PC-3 (cell line): ENCODE measurements around the gene SLC6A6. TPM values are rescaled to one million over a fixed set of nuclear protein-coding genes. Genes with fewer than 3 reads are reported as not detected.
A peak's percentile ranks its signal among the peaks of the same experiment; 100 is the strongest.

ENCODE experiments used
- ATAC-seq: fragments of 200-7000 bp; cut with Tn5 transposase; 2 replicates; pipeline ENCODE4 v1.9.1; 2020; ENCODE audit warnings: mild to moderate bottlenecking, moderate library complexity
- BruUV-seq: library from RNA; stranded (reverse); fragments of 400-500 nt; replicated peaks from 2 replicates; lab custom pipeline; 2021; lab: Mats Ljungman, UMichigan
- CTCF ChIA-PET: fragments of 300-600 bp; sonication (Branson Sonifier 250); formaldehyde crosslinking; loops from one replicate; lab custom pipeline; 2022; ENCODE audit warnings: antibody characterized with exemption; lab: Charles Lee
- POLR2A ChIA-PET: fragments of 300-600 bp; sonication (Branson Sonifier 250); formaldehyde crosslinking; loops from one replicate; lab custom pipeline; 2022; ENCODE audit warnings: antibody characterized with exemption; ENCODE audit not compliant: unreplicated experiment; lab: Charles Lee
- DNase-seq: peaks from one replicate; pipeline ENCODE4 v3.0.0-alpha.2; 2015
- H2AFZ ChIP-seq: fragments of 300-600 bp; sonication (generic); 2 replicates; pipeline ENCODE4 v1.6.0; 2016; ENCODE audit warnings: antibody characterized with exemption, low read length
- H3F3A ChIP-seq: fragments of 300-600 bp; sonication (generic); one replicate; pipeline ENCODE4 v1.6.0; 2017; ENCODE audit warnings: antibody characterized with exemption, low read length, control low read depth, mild to moderate bottlenecking; ENCODE audit not compliant: unreplicated experiment
- H3K27ac ChIP-seq: fragments of 300-600 bp; sonication (generic); 2 replicates; pipeline ENCODE4 v1.5.1; 2016; ENCODE audit warnings: mild to moderate bottlenecking, low read length
- H3K27me3 ChIP-seq: fragments of 300-600 bp; sonication (generic); 2 replicates; pipeline ENCODE4 v1.6.1; 2016; ENCODE audit warnings: low read length, mixed read lengths
- H3K36me3 ChIP-seq: fragments of 300-600 bp; sonication (generic); 2 replicates; pipeline ENCODE4 v1.6.1; 2016; ENCODE audit warnings: low read depth, mixed run types, low read length, mixed read lengths
- H3K4me1 ChIP-seq: fragments of 300-600 bp; sonication (generic); 2 replicates; pipeline ENCODE4 v1.5.1; 2016; ENCODE audit warnings: low read length; ENCODE audit not compliant: insufficient read depth
- H3K4me2 ChIP-seq: fragments of 300-600 bp; sonication (generic); 2 replicates; pipeline ENCODE4 v1.6.0; 2016; ENCODE audit warnings: low read length
- H3K4me3 ChIP-seq: fragments of 300-600 bp; sonication (generic); 2 replicates; pipeline ENCODE4 v1.5.1; 2016; ENCODE audit warnings: mild to moderate bottlenecking, low read length, mixed read lengths
- H3K79me2 ChIP-seq: fragments of 300-600 bp; sonication (generic); 2 replicates; pipeline ENCODE4 v1.6.1; 2017; ENCODE audit warnings: low read length, mixed read lengths
- H3K9ac ChIP-seq: fragments of 300-600 bp; sonication (generic); 2 replicates; pipeline ENCODE4 v1.6.0; 2016; ENCODE audit warnings: mild to moderate bottlenecking, low read length
- H3K9me2 ChIP-seq: fragments of 300-600 bp; sonication (generic); replicated peaks from 2 replicates; pipeline ENCODE4 v1.6.1; 2016; ENCODE audit warnings: mixed run types, low read length, mixed read lengths
- H3K9me3 ChIP-seq: fragments of 300-600 bp; sonication (generic); 2 replicates; pipeline ENCODE4 v1.6.1; 2016; ENCODE audit warnings: low read length, mixed read lengths
- H4K20me1 ChIP-seq: fragments of 300-600 bp; sonication (generic); 2 replicates; pipeline ENCODE4 v1.6.1; 2016; ENCODE audit warnings: low read length, mixed read lengths
- CTCF ChIP-seq: fragments of 300-600 bp; sonication (generic); conservative IDR thresholded peaks from 2 replicates; pipeline ENCODE4 v1.5.1; 2017; ENCODE audit warnings: antibody characterized with exemption, low read depth, mild to moderate bottlenecking, low read length
- EZH2 ChIP-seq: fragments of 300-600 bp; sonication (generic); IDR thresholded peaks from one replicate; pipeline ENCODE4 v1.6.1; 2017; ENCODE audit warnings: antibody characterized with exemption, mild to moderate bottlenecking, low read length; ENCODE audit not compliant: unreplicated experiment
- EZH2phosphoT487 ChIP-seq: fragments of 300-600 bp; sonication (generic); IDR thresholded peaks from 2 replicates; pipeline ENCODE4 v1.6.1; 2018; ENCODE audit warnings: mild to moderate bottlenecking, antibody characterized with exemption, low read length, borderline replicate concordance
- intact Hi-C: fragments of 100-400 bp; cut with micrococcal nuclease; formaldehyde crosslinking; loops from 2 replicates; pipeline ENCODE4 v1.9.0; 2023
- total RNA-seq: library from RNA; depleted of rRNA; stranded (reverse); fragments of >200 nt; gene quantifications from 2 replicates; pipeline ENCODE4 v1.2.3, GENCODE V29; 2014

Gene SLC6A6
- total RNA-seq, 1 experiment from 2014 or later, result 28.1 TPM

- TF ChIP-seq EZH2, result no peak
- no peak for TF ChIP-seq EZH2phosphoT487
- TF ChIP-seq CTCF, result no peak
- Histone ChIP-seq H3K9me3 (no peaks in the 10 kb centered on the region), H3F3A (peaks cover 5% of the 10 kb centered on the region), H4K20me1 (peaks cover 22% of the 10 kb centered on the region), H3K27me3 (no peaks in the 10 kb centered on the region), H3K4me3 (peak overlapping the region; percentile 95), H3K9me2 (no peaks in the 10 kb centered on the region), H3K4me2 (peak overlapping the region; percentile 96), H3K79me2 (peaks cover 42% of the 10 kb centered on the region), H3K4me1 (peaks cover 32% of the 10 kb centered on the region), H3K9ac (peak overlapping the region; percentile 52), H2AFZ (peak overlapping the region; percentile 74), H3K27ac (0 out of 2 replicates have a peak overlapping the region, but pooled peaks have one; percentile 3), H3K36me3 (no peaks in the 10 kb centered on the region)
- ChIA-PET POLR2A (interaction anchor here (0.7 kb wide), 2 partner anchors 53 to 70 kb away, joined by 3 to 4 read pairs; no protein-coding TSS in a partner anchor), CTCF (interaction anchor here (0.6 to 1.8 kb wide), 4 partner anchors 19 to 198 kb away, joined by 3 to 9 read pairs (median 6); no protein-coding TSS in a partner anchor)
- intact Hi-C loops, result loop anchor here (1.0 to 2.0 kb wide), 10 partner anchors 30 to 277 kb away; partner anchors contain the start of gene CHCHD4
- DNase-seq (no peak), ATAC-seq (no peak)
- TSS peak; percentile 51 for BruUV-seq
Observed at GRCh38 chr3:14401692-14402303, 608 bp upstream of the SLC6A6 start.

GRCh38 chr3:14403619-14404155 lies 1.3 kb downstream of the SLC6A6 start:
- Histone ChIP-seq H3K9me3 (no peaks in the 10 kb centered on the region), H3K4me2 (peak overlapping the region; percentile 96), H3K4me1 (peaks cover 32% of the 10 kb centered on the region), H4K20me1 (peaks cover 22% of the 10 kb centered on the region), H3K4me3 (peak overlapping the region; percentile 95), H3K36me3 (no peaks in the 10 kb centered on the region), H3K9ac (peak overlapping the region; percentile 92), H3K79me2 (peaks cover 61% of the 10 kb centered on the region), H2AFZ (no peak overlapping the region), H3F3A (no peaks in the 10 kb centered on the region), H3K27me3 (no peaks in the 10 kb centered on the region), H3K9me2 (no peaks in the 10 kb centered on the region), H3K27ac (no peak overlapping the region)
- TF ChIP-seq EZH2phosphoT487 (no peak), CTCF (no peak), EZH2 (no peak)
- DNase-seq (peak; percentile 20), ATAC-seq (0 out of 2 replicates have a peak, but pooled peaks have one; percentile 4)
- no TSS peak for BruUV-seq
- CTCF ChIA-PET, result no interaction called here
- POLR2A ChIA-PET, result no interaction called here
- intact Hi-C loops, result loop anchor here (2.0 kb wide), 3 partner anchors 65 to 201 kb away; no protein-coding TSS in a partner anchor

- Histone ChIP-seq H3K36me3 (no peaks in the 10 kb centered on the region), H3K4me3 (peak overlapping the region; percentile 95), H3K4me1 (peaks cover 32% of the 10 kb centered on the region), H3F3A (no peaks in the 10 kb centered on the region), H3K27ac (no peak overlapping the region), H3K27me3 (no peaks in the 10 kb centered on the region), H3K79me2 (peaks cover 64% of the 10 kb centered on the region), H3K9me3 (no peaks in the 10 kb centered on the region), H3K4me2 (peak overlapping the region; percentile 96), H3K9me2 (no peaks in the 10 kb centered on the region), H3K9ac (peak overlapping the region; percentile 92), H2AFZ (no peak overlapping the region), H4K20me1 (peaks cover 22% of the 10 kb centered on the region)
- intact Hi-C loops, result no loop called here
- CTCF ChIA-PET, result no interaction called here
- no TSS peak for BruUV-seq
- POLR2A ChIA-PET, result no interaction called here
- TF ChIP-seq CTCF (no peak), EZH2 (no peak), EZH2phosphoT487 (no peak)
- DNase-seq, result no peak
- no peak for ATAC-seq
Observed at GRCh38 chr3:14404186-14404585, 1.8 kb downstream of the SLC6A6 start.
